ENCODE data around the gene HPSE.

DNA sequence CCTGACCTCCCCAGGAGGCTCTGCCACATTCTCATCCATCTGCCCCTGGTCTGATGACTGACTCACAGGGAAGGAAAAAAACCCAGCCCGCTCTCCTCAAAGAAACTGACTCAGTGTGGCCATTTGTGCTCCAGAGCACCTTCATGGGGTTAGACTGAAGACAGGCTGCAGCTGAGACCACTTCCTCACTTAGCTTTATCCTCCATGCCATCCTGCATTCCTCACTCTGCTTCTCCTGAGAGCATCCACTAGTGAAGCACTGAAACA, 35.9 kb upstream of the HPSE start:
- TF ChIP-seq, protein P1, sequence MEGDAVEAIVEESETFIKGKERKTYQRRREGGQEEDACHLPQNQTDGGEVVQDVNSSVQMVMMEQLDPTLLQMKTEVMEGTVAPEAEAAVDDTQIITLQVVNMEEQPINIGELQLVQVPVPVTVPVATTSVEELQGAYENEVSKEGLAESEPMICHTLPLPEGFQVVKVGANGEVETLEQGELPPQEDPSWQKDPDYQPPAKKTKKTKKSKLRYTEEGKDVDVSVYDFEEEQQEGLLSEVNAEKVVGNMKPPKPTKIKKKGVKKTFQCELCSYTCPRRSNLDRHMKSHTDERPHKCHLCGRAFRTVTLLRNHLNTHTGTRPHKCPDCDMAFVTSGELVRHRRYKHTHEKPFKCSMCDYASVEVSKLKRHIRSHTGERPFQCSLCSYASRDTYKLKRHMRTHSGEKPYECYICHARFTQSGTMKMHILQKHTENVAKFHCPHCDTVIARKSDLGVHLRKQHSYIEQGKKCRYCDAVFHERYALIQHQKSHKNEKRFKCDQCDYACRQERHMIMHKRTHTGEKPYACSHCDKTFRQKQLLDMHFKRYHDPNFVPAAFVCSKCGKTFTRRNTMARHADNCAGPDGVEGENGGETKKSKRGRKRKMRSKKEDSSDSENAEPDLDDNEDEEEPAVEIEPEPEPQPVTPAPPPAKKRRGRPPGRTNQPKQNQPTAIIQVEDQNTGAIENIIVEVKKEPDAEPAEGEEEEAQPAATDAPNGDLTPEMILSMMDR (IDR thresholded peaks at IDR 0.05): no peak
- TF ChIP-seq POLR2A (IDR thresholded peaks at IDR 0.05): no peak

Measured in body of pancreas (tissue), 4 donors.